K562 (cell line): ENCODE measurements around the gene NAPA. TPM values are rescaled to one million over a fixed set of nuclear protein-coding genes. Genes with fewer than 3 reads are reported as not detected.

ENCODE experiments used
- ATAC-seq: fragments of 200-7000 bp; cut with Tn5 transposase; 3 replicates; pipeline ENCODE4 v1.9.1; 2020; ENCODE audit warnings: moderate library complexity
- BruUV-seq: library from RNA; stranded (reverse); fragments of 400-500 nt; replicated peaks from 2 replicates; lab custom pipeline; 2021; lab: Mats Ljungman, UMichigan
- CTCF ChIA-PET: fragments of 300-600 bp; formaldehyde crosslinking; extraction: SDS; loops from one replicate; lab custom pipeline; 2021; ENCODE audit warnings: low intra/inter-chr PET ratio; lab: Yijun Ruan, JAX
- POLR2A ChIA-PET: fragments of 300-600, 350-650 bp; sonication (Branson Sonifier 250); formaldehyde crosslinking; extraction: SDS; loops from one replicate; lab custom pipeline; 2021; ENCODE audit warnings: antibody characterized with exemption, inconsistent platforms; lab: Yijun Ruan, JAX
- DNase-seq, 4 experiments: peaks; one replicate each; pipeline versions ENCODE4 v3.0.0 to v3.0.0-alpha.2; 2011 to 2018; ENCODE audit warnings: low spot score in 3 of 4, mixed read lengths in 3 of 4; ENCODE audit errors: extremely low read depth in 1 of 4
- FAIRE-seq: peaks from 2 replicates; lab custom pipeline; 2011; peaks lifted over from hg19 to GRCh38; lab: Jason Lieb, UNC
- H2AFZ ChIP-seq: 2 replicates; pipeline ENCODE4 v1.6.0; 2011; ENCODE audit warnings: low read depth, low read length, control low read depth, inconsistent platforms
- H3K27ac ChIP-seq: fragments of 200-600 bp; 3 replicates; pipeline ENCODE4 v1.8.0; 2011; ENCODE audit warnings: low read depth, mild to moderate bottlenecking, control low read depth, inconsistent platforms, low read length, moderate library complexity, mixed read lengths; ENCODE audit errors: extremely low read depth
- H3K27me3 ChIP-seq, 2 experiments: fragments of 300-600 bp in 1 of 2; 2 replicates in 1 of 2; 3 replicates in 1 of 2; pipeline versions ENCODE4 v1.6.0 to v1.8.0; 2011; ENCODE audit warnings: inconsistent platforms in 2 of 2, low read length in 2 of 2, mild to moderate bottlenecking in 1 of 2, mixed read lengths in 1 of 2, moderate library complexity in 1 of 2; ENCODE audit not compliant: control insufficient read depth in 2 of 2, insufficient read depth in 2 of 2
- H3K36me3 ChIP-seq: fragments of 300-600 bp; 3 replicates; pipeline ENCODE4 v1.8.0; 2011; ENCODE audit warnings: mild to moderate bottlenecking, low read length, inconsistent platforms; ENCODE audit not compliant: control insufficient read depth, insufficient read depth
- H3K4me1 ChIP-seq, 2 experiments: fragments of 200-600 bp in 1 of 2; replicated peaks in 1 of 2; 2 replicates in 1 of 2; 3 replicates in 1 of 2; pipeline versions ENCODE4 v1.5.1 to v1.8.0; 2011; ENCODE audit warnings: inconsistent platforms in 2 of 2, low read length in 2 of 2, mild to moderate bottlenecking in 1 of 2, mixed read lengths in 1 of 2, moderate library complexity in 1 of 2; ENCODE audit not compliant: control insufficient read depth in 2 of 2, insufficient read depth in 2 of 2
- H3K4me2 ChIP-seq: 2 replicates; pipeline ENCODE4 v1.6.1; 2011; ENCODE audit warnings: low read length, control low read depth, inconsistent platforms, mixed read lengths; ENCODE audit not compliant: insufficient read depth
- H3K4me3 ChIP-seq: fragments of 200-600 bp; sonication (generic), shearing (Covaris generic); 2 replicates; pipeline ENCODE4 v1.5.1; 2016; ENCODE audit warnings: control low read depth, inconsistent platforms
- H3K79me2 ChIP-seq: fragments of 200-600 bp; 3 replicates; pipeline ENCODE4 v1.8.0; 2011; ENCODE audit warnings: low read length, inconsistent platforms; ENCODE audit not compliant: control insufficient read depth, insufficient read depth
- H3K9ac ChIP-seq, 2 experiments: 2 replicates each; pipeline versions ENCODE4 v1.6.0 to v1.6.1; 2011; ENCODE audit warnings: low read depth in 2 of 2, low read length in 2 of 2, control low read depth in 1 of 2, inconsistent platforms in 1 of 2, mild to moderate bottlenecking in 1 of 2, mixed read lengths in 1 of 2; ENCODE audit not compliant: insufficient read depth in 1 of 2
- H3K9me1 ChIP-seq: one replicate; pipeline ENCODE4 v1.6.0; 2011; ENCODE audit warnings: inconsistent platforms, mild to moderate bottlenecking, low read length, moderate library complexity; ENCODE audit not compliant: control insufficient read depth, insufficient read depth
- H3K9me3 ChIP-seq: replicated peaks from 2 replicates; pipeline ENCODE4 v1.5.1; 2011; ENCODE audit warnings: low read depth, low read length, inconsistent platforms; ENCODE audit not compliant: control insufficient read depth, insufficient read depth
- H4K20me1 ChIP-seq: replicated peaks from 2 replicates; pipeline ENCODE4 v1.6.1; 2011; ENCODE audit warnings: low read length, inconsistent platforms, mixed read lengths; ENCODE audit not compliant: control insufficient read depth, insufficient read depth
- BHLHE40 ChIP-seq: IDR thresholded peaks from 2 replicates; pipeline ENCODE4 v1.6.1; 2011; ENCODE audit warnings: low read length, improper control_type of control experiment
- CAMTA2 ChIP-seq: fragments of 250-450 bp; sonication (Bioruptor Pico); conservative IDR thresholded peaks from 2 replicates; pipeline ENCODE4 v1.5.1; 2022
- CBFB ChIP-seq: sonication (generic); formaldehyde crosslinking; IDR thresholded peaks from 2 replicates; pipeline ENCODE4 v1.4.0; 2020; ENCODE audit warnings: mild to moderate bottlenecking, missing genetic modification reagents
- DMBX1 ChIP-seq: fragments of 250-450 bp; sonication (Bioruptor Pico); IDR thresholded peaks from 2 replicates; pipeline ENCODE4 v1.8.0; 2022; ENCODE audit warnings: inconsistent platforms, mild to moderate bottlenecking, moderate library complexity, borderline replicate concordance
- KDM1A ChIP-seq, 2 experiments: fragments of 450-650 bp; IDR thresholded peaks; 2 replicates each; pipeline ENCODE4 v1.6.1; 2016; ENCODE audit warnings: mild to moderate bottlenecking in 2 of 2
- NFIX ChIP-seq: fragments of 250-450 bp; sonication (Bioruptor Pico); IDR thresholded peaks from 2 replicates; pipeline ENCODE4 v1.4.0; 2020; ENCODE audit warnings: low read depth, mild to moderate bottlenecking, moderate library complexity
- NRF1 ChIP-seq, 2 experiments: fragments of 450-650 bp; IDR thresholded peaks in 1 of 2; conservative IDR thresholded peaks in 1 of 2; 2 replicates each; pipeline ENCODE4 v1.6.1; 2014; ENCODE audit warnings: mild to moderate bottlenecking in 2 of 2
- PURB ChIP-seq: sonication (generic); formaldehyde crosslinking; IDR thresholded peaks from 2 replicates; pipeline ENCODE4 v1.9.0; 2021; ENCODE audit warnings: low read depth, mild to moderate bottlenecking, missing genetic modification reagents
- SMC3 ChIP-seq: conservative IDR thresholded peaks from 2 replicates; pipeline ENCODE4 v1.6.1; 2011; ENCODE audit warnings: low read depth, low read length, improper control_type of control experiment; ENCODE audit not compliant: insufficient read depth
- TAF9B ChIP-seq: fragments of 450-650 bp; IDR thresholded peaks from 2 replicates; pipeline ENCODE4 v1.6.1; 2018; ENCODE audit warnings: mild to moderate bottlenecking; ENCODE audit not compliant: partially characterized antibody
- WGBS: fragments of 100-300 bp; shearing (Covaris generic); methylation state at CpG from one replicate; pipeline ENCODE4 v1.1.6; 2016; ENCODE audit warnings: low coverage, mixed read lengths; ENCODE audit not compliant: insufficient coverage; ENCODE audit errors: missing lambda C conversion rate; 5-methylcytosine and 5-hydroxymethylcytosine counted together
- in situ Hi-C: fragments of 300-500 bp; cut with MboI; formaldehyde crosslinking; loops from 4 replicates; pipeline ENCODE4 v1.15.0; 2018; ENCODE audit warnings: inconsistent platforms, mixed read lengths
- intact Hi-C: fragments of 100-400 bp; cut with micrococcal nuclease; formaldehyde crosslinking; loops from 2 replicates; pipeline ENCODE4 v1.14.2; 2022
- polyA plus RNA-seq, 8 experiments: library from polyadenylated mRNA; depleted of rRNA in 4 of 8; stranded (reverse) in 5 of 8; unstranded in 3 of 8; fragments of >200 nt; fragmentation: Nextera tagmentation in 2 of 8; fragmentation: Illumina TruSeq in 1 of 8; extraction: Ambion mirVana in 2 of 8; extraction: Trizol in 1 of 8; gene quantifications; 2 replicates each; pipeline versions ENCODE4 v1.2.1 to v1.2.3, GENCODE V29; 2011 to 2014; ENCODE audit warnings: inconsistent platforms in 1 of 8, missing spikeins in 1 of 8
- total RNA-seq, 7 experiments: library from RNA; depleted of rRNA in 6 of 7; stranded (reverse); fragments of >200 nt in 6 of 7; fragmentation: Illumina TruSeq in 2 of 7; extraction: Trizol in 2 of 7; gene quantifications; 2 replicates each; pipeline versions ENCODE4 v1.2.1 to v1.2.3, GENCODE V29; 2011 to 2021; ENCODE audit warnings: low replicate concordance in 1 of 7
- TF ChIP-seq, protein P1 (sequence below): fragments of 150-350 bp; IDR thresholded peaks from 2 replicates; pipeline ENCODE4 v1.6.1; 2014; ENCODE audit warnings: low read depth, mild to moderate bottlenecking, low read length, borderline replicate concordance
- TF ChIP-seq, protein P2 (sequence below): sonication (generic); formaldehyde crosslinking; IDR thresholded peaks from 2 replicates; pipeline ENCODE4 v1.9.0; 2022; ENCODE audit warnings: mild to moderate bottlenecking, missing genetic modification reagents

Gene NAPA
- total and polyA plus RNA-seq, 9 of the 15 experiments (the other 6 are each of a cell fraction or from before 2014, with no cell fraction given), result 5.4 to 98.6 (median 77.5) TPM

DNA sequence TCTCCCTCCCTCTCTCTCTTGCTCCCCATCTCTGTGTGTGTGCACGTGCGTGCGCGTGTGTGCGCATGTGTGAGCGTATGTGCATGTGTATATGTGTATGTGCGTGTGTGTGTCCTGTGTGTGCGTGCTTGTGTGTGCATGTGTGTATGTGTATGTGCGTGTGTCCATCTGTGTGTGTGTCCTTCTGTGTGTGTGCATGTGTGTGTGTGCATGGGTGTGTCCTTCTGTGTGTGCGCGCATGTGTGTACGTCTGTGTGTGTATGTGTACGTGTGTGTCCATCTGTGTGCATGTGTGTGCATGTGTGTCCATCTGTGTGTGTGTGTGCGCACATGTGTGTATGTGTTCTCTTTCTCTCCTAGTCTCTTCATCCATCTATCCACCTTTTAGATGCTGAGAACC is 55.4 kb downstream of the NAPA start:
- H3K27me3 ChIP-seq, result peaks cover 26 to 57% of the 10 kb centered on the region in 2 experiments

More for the DNA sequence above, 55.4 kb downstream of the NAPA start:
- no peaks in the 10 kb centered on the region for H3K9me1 ChIP-seq
- peaks cover 0 to 9% of the 10 kb centered on the region in 2 experiments; a peak in 1 of 5 replicates for H3K4me1 ChIP-seq
- H4K20me1 ChIP-seq, result no peaks in the 10 kb centered on the region
- H3K36me3 ChIP-seq, result no peaks in the 10 kb centered on the region
- no peaks in the 10 kb centered on the region for H3K9me3 ChIP-seq
- in situ Hi-C loops, result no loop called here
- H2AFZ ChIP-seq, result no peak overlapping the region
- H3K27ac ChIP-seq, result no peak overlapping the region; the same call in 2 of the 3 replicates
- no peak overlapping the region for H3K4me3 ChIP-seq
- no peak for ATAC-seq
- DNase-seq, result no peak
- no peak overlapping the region for H3K9ac ChIP-seq
- CTCF ChIA-PET, result no interaction called here
- WGBS, result 10% methylated on average over 14 of the region's 14 CpGs
- no peaks in the 10 kb centered on the region for H3K79me2 ChIP-seq
- TF ChIP-seq CBFB, result 0 out of 2 replicates have a peak, but pooled peaks have one; percentile 19
- TF ChIP-seq NFIX, result no peak
- TF ChIP-seq NRF1 (conservative IDR thresholded peaks at IDR 0.05 in 1 of 2, IDR thresholded peaks at IDR 0.05 in 1 of 2), result peak; percentile 15 to 43; a peak in 1 of 4 replicates
- TF ChIP-seq, protein P1, sequence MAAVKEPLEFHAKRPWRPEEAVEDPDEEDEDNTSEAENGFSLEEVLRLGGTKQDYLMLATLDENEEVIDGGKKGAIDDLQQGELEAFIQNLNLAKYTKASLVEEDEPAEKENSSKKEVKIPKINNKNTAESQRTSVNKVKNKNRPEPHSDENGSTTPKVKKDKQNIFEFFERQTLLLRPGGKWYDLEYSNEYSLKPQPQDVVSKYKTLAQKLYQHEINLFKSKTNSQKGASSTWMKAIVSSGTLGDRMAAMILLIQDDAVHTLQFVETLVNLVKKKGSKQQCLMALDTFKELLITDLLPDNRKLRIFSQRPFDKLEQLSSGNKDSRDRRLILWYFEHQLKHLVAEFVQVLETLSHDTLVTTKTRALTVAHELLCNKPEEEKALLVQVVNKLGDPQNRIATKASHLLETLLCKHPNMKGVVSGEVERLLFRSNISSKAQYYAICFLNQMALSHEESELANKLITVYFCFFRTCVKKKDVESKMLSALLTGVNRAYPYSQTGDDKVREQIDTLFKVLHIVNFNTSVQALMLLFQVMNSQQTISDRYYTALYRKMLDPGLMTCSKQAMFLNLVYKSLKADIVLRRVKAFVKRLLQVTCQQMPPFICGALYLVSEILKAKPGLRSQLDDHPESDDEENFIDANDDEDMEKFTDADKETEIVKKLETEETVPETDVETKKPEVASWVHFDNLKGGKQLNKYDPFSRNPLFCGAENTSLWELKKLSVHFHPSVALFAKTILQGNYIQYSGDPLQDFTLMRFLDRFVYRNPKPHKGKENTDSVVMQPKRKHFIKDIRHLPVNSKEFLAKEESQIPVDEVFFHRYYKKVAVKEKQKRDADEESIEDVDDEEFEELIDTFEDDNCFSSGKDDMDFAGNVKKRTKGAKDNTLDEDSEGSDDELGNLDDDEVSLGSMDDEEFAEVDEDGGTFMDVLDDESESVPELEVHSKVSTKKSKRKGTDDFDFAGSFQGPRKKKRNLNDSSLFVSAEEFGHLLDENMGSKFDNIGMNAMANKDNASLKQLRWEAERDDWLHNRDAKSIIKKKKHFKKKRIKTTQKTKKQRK, result no peak
- TF ChIP-seq KDM1A (IDR thresholded peaks at IDR 0.05), result peak in 1 of 2 experiments; percentile 88; a peak in 2 of 4 replicates
- TF ChIP-seq, protein P2, sequence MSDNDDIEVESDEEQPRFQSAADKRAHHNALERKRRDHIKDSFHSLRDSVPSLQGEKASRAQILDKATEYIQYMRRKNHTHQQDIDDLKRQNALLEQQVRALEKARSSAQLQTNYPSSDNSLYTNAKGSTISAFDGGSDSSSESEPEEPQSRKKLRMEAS (CRISPR knock-in tag), result peak; percentile 17; the same call in 1 of the 2 replicates
- no peak for TF ChIP-seq TAF9B
- TF ChIP-seq PURB (CRISPR knock-in tag), result no peak
- TF ChIP-seq DMBX1 (CRISPR knock-in tag), result no peak
- no peak for TF ChIP-seq SMC3
- TF ChIP-seq BHLHE40, result 0 out of 2 replicates have a peak, but pooled peaks have one; percentile 20
- TF ChIP-seq CAMTA2, result no peak
- TF ChIP-seq, all 486 proteins: peak for 5
- no peak for FAIRE-seq
- intact Hi-C loops, result no loop called here
- no peak overlapping the region for H3K4me2 ChIP-seq
- POLR2A ChIA-PET, result interaction anchor here (0.9 kb wide), 1 partner anchor 12 kb away, joined by 7 read pairs; no protein-coding TSS in a partner anchor
- no TSS peak for BruUV-seq
